ENCODE data around the gene MT1H. TPM values are rescaled to one million over a fixed set of nuclear protein-coding genes. Genes with fewer than 3 reads are reported as not detected.

Gene MT1H
- total RNA-seq, 1 experiment from 2014 or later: not detected

DNA sequence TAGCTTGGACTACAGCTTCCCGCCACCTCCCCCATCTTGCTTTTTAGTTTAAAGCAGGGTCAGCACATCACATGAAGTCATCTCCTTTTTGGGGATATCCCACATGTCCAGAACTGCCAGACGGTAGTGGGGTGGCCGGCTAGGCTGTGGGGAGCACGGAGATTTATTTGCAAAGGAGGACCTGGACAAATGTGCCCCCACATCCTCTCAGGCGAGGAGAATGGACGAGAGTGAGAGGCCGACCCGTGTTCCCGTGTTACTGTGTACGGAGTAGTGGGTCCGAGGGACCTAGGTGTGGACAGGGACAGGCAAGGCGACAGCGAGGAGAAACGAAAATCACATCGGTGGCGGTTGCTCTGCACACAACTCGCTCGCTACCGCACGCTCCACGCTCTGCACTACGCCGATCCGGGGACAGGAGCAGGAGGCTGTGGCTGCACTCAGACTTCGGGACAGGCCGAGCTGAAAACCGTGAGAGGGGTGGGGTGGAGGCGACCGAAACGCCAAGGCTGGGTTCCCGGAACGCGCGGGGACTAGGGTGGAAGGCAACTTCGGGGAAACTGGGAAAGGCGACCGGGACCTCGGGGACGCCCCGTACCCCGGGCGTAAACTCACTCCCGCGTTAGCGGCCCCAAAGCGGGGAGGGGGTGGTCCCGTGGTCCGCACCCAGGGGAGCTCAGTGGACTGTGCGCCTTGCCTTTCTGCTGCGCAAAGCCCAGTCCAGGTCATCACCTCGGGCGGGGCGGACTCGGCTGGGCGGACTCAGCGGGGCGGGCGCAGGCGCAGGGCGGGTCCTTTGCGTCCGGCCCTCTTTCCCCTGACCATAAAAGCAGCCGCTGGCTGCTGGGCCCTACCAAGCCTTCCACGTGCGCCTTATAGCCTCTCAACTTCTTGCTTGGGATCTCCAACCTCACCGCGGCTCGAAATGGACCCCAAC lies 31.5 kb upstream of the MT1H start, which contains the start of gene MT1A:
Gene MT1A, plus strand, starts transcription at position 853 of the 937 bp plus-strand sequence. Its CDS starts 73 bp downstream, at position 926.
- Mint-ChIP-seq H3K27ac (ENCODE audit: unreplicated experiment) (no peak within 1 kb of the TSS), H3K4me3 (ENCODE audit: unreplicated experiment) (peak within 1 kb of the TSS; percentile 77), H3K36me3 (ENCODE audit: insufficient read depth, unreplicated experiment) (no peaks in the 10 kb centered on the region), H3K9me3 (ENCODE audit: unreplicated experiment) (no peaks in the 10 kb centered on the region), H3K4me1 (ENCODE audit: low read depth, unreplicated experiment) (no peaks in the 10 kb centered on the region), H3K27me3 (ENCODE audit: insufficient read depth, unreplicated experiment) (peaks cover 19% of the 10 kb centered on the region)
- peaks cover 9% of the 10 kb centered on the region for H3K27me3 ChIP-seq (replicated peaks; ENCODE audit: control insufficient read depth, insufficient read depth, low read length)
- H3K4me3 ChIP-seq (ENCODE audit: low read depth, low read length): peak within 1 kb of the TSS; percentile 45
- H3K4me1 ChIP-seq: no peaks in the 10 kb centered on the region
- no peaks in the 10 kb centered on the region for H3K9me3 ChIP-seq
- no peak for TF ChIP-seq CTCF (IDR thresholded peaks at IDR 0.05; ENCODE audit: insufficient read depth in 1 of 2, low read depth in 1 of 2, low read length in 1 of 2, severe bottlenecking in 1 of 2, unreplicated experiment in 1 of 2)
- intact Hi-C loops (cut with micrococcal nuclease; ENCODE audit: unreplicated experiment): no loop called here
- BruUV-seq (replicated peaks): no TSS peak
- DNase-seq: peak; percentile 72 to 80
- H3K36me3 ChIP-seq (ENCODE audit: control insufficient read depth, insufficient read depth, low read length): no peaks in the 10 kb centered on the region
- CTCF ChIA-PET: interaction anchor here (1.2 to 1.8 kb wide), 2 partner anchors 37 to 64 kb away, joined by 4 read pairs; no protein-coding TSS in a partner anchor
- POLR2A ChIA-PET: no interaction called here

DNA sequence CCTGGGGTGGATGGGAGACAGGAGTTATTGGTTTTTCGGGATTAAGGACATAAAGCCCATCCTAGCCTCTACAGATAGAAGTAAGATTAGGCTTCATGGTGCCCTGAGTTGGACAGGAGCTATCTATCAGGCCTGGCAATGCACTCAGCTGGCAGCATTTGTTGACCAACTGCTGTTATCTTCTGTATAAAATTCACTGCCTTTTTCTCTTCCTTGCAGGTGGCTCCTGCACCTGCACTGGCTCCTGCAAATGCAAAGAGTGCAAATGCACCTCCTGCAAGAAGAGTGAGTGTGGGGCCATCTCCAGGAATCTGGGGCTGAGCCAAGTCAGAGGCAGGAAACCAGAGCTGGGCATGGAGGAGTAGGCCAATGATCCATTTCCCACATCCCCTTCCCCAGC lies 30.6 kb upstream of the MT1H start:
- Histone ChIP-seq H3K4me1 (no peaks in the 10 kb centered on the region), H3K4me3 (ENCODE audit: low read depth, low read length) (no peak overlapping the region), H3K9me3 (no peaks in the 10 kb centered on the region), H3K27me3 (replicated peaks; ENCODE audit: control insufficient read depth, insufficient read depth, low read length) (peaks cover 7% of the 10 kb centered on the region), H3K36me3 (ENCODE audit: control insufficient read depth, insufficient read depth, low read length) (no peaks in the 10 kb centered on the region)
- DNase-seq: no peak
- Mint-ChIP-seq H3K4me1 (ENCODE audit: low read depth, unreplicated experiment) (peaks cover 5% of the 10 kb centered on the region), H3K36me3 (ENCODE audit: insufficient read depth, unreplicated experiment) (no peaks in the 10 kb centered on the region), H3K27me3 (ENCODE audit: insufficient read depth, unreplicated experiment) (peaks cover 15% of the 10 kb centered on the region), H3K27ac (ENCODE audit: unreplicated experiment) (no peak overlapping the region), H3K9me3 (ENCODE audit: unreplicated experiment) (no peaks in the 10 kb centered on the region), H3K4me3 (ENCODE audit: unreplicated experiment) (peak overlapping the region; percentile 77)
- ChIA-PET POLR2A (no interaction called here), CTCF (interaction anchor here (0.6 to 1.8 kb wide), 3 partner anchors 38 to 63 kb away, joined by 4 to 6 read pairs (median 4); no protein-coding TSS in a partner anchor)
- no TSS peak for BruUV-seq (replicated peaks)
- TF ChIP-seq CTCF (IDR thresholded peaks at IDR 0.05; ENCODE audit: insufficient read depth in 1 of 2, low read depth in 1 of 2, low read length in 1 of 2, severe bottlenecking in 1 of 2, unreplicated experiment in 1 of 2): no peak
- intact Hi-C loops (cut with micrococcal nuclease; ENCODE audit: unreplicated experiment): no loop called here

DNA sequence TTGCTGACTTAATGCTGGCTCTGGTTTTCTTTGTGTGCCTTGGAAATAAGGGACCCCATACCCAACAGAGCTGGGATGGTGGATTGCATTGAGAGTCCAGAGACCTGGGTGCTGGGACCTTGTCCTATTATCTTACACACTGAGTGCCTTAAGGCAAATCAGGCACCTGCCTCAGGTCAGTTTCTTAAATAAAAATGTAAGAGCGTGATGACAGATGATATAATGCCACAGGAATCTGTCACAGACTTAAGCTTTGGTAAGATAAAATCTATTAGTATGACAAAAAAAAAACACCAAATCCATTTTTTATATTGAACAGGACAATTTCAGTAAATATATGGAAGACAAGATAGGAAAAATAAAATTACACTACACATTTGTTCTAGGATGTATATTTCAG lies 29.5 kb upstream of the MT1H start:
- no peak for TF ChIP-seq CTCF (IDR thresholded peaks at IDR 0.05; ENCODE audit: insufficient read depth in 1 of 2, low read depth in 1 of 2, low read length in 1 of 2, severe bottlenecking in 1 of 2, unreplicated experiment in 1 of 2)
- no peak overlapping the region for H3K4me3 Mint-ChIP-seq (ENCODE audit: unreplicated experiment)
- H3K27me3 ChIP-seq (replicated peaks; ENCODE audit: control insufficient read depth, insufficient read depth, low read length): peaks cover 7% of the 10 kb centered on the region
- no peaks in the 10 kb centered on the region for H3K36me3 Mint-ChIP-seq (ENCODE audit: insufficient read depth, unreplicated experiment)
- H3K4me1 Mint-ChIP-seq (ENCODE audit: low read depth, unreplicated experiment): peaks cover 8% of the 10 kb centered on the region
- BruUV-seq (replicated peaks): no TSS peak
- no peaks in the 10 kb centered on the region for H3K36me3 ChIP-seq (ENCODE audit: control insufficient read depth, insufficient read depth, low read length)
- peaks cover 13% of the 10 kb centered on the region for H3K27me3 Mint-ChIP-seq (ENCODE audit: insufficient read depth, unreplicated experiment)
- H3K9me3 ChIP-seq: no peaks in the 10 kb centered on the region
- no peak for DNase-seq
- no peak overlapping the region for H3K27ac Mint-ChIP-seq (ENCODE audit: unreplicated experiment)
- ChIA-PET CTCF (no interaction called here), POLR2A (interaction anchor here (0.7 kb wide), 1 partner anchor 17 kb away, joined by 3 read pairs; no protein-coding TSS in a partner anchor)
- no peaks in the 10 kb centered on the region for H3K4me1 ChIP-seq
- intact Hi-C loops (cut with micrococcal nuclease; ENCODE audit: unreplicated experiment): no loop called here
- H3K9me3 Mint-ChIP-seq (ENCODE audit: unreplicated experiment): no peaks in the 10 kb centered on the region
- H3K4me3 ChIP-seq (ENCODE audit: low read depth, low read length): no peak overlapping the region
